Epithelial cell of proximal tubule (primary cell): ENCODE data around the gene RAB6B. TPM values are rescaled to one million over a fixed set of nuclear protein-coding genes. Genes with fewer than 3 reads are reported as not detected.
A peak's percentile ranks its signal among the peaks of the same experiment; 100 is the strongest.

Experiments
- DNase-seq: peaks from one replicate; pipeline ENCODE4 v3.0.0-alpha.2; 2011; ENCODE audit warnings: low read depth
- H3K4me3 ChIP-seq: 2 replicates; pipeline ENCODE4 v1.5.1; 2011; ENCODE audit warnings: low read depth, mild to moderate bottlenecking, low read length
- CTCF ChIP-seq: conservative IDR thresholded peaks from 2 replicates; pipeline ENCODE4 v1.5.1; 2012; ENCODE audit warnings: low read depth, mild to moderate bottlenecking, low read length
- total RNA-seq: library from RNA; depleted of rRNA; stranded (reverse); fragments of >200 nt; gene quantifications from 2 replicates; pipeline ENCODE4 v1.2.3, GENCODE V29; 2015

RAB6B gene
- total RNA-seq, 1 donor from 2014 or later = 3.5 TPM

GRCh38 chr3:133893683-133894352, 1.9 kb downstream of the RAB6B start:
- no peak for DNase-seq
- TF ChIP-seq CTCF = no peak
- H3K4me3 ChIP-seq = peak overlapping the region; percentile 77

GRCh38 chr3:133892541-133893231, 3.0 kb downstream of the RAB6B start:
- no peak for TF ChIP-seq CTCF
- no peak overlapping the region for H3K4me3 ChIP-seq
- no peak for DNase-seq

GRCh38 chr3:133891662-133892378, 3.9 kb downstream of the RAB6B start:
- no peak overlapping the region for H3K4me3 ChIP-seq
- DNase-seq = no peak
- no peak for TF ChIP-seq CTCF

GRCh38 chr3:133890972-133891644, 4.6 kb downstream of the RAB6B start:
- DNase-seq = no peak
- no peak overlapping the region for H3K4me3 ChIP-seq
- TF ChIP-seq CTCF = no peak

- TF ChIP-seq CTCF = no peak
- no peak overlapping the region for H3K4me3 ChIP-seq
- DNase-seq = no peak
Measured at GRCh38 chr3:133890037-133890436, 5.6 kb downstream of the RAB6B start.

- no peak for TF ChIP-seq CTCF
- H3K4me3 ChIP-seq = no peak overlapping the region
- DNase-seq = no peak
Measured at GRCh38 chr3:133888726-133889340, 6.8 kb downstream of the RAB6B start.
